Fibroblast of the aortic adventitia (primary cell): ENCODE results near the gene SMIM10L2A. TPM values are rescaled to one million over a fixed set of nuclear protein-coding genes. Genes with fewer than 3 reads are reported as not detected.

Experiments used
- DNase-seq: peaks from one replicate; pipeline ENCODE4 v3.0.0-alpha.2; 2010; ENCODE audit warnings: low read depth
- H3K4me3 ChIP-seq: 2 replicates; pipeline ENCODE4 v1.5.1; 2011; ENCODE audit warnings: low read depth, mild to moderate bottlenecking, control low read depth, low read length, moderate library complexity
- total RNA-seq: library from RNA; depleted of rRNA; stranded (reverse); fragments of >200 nt; gene quantifications from 2 replicates; pipeline ENCODE4 v1.2.3, GENCODE V29; 2012; ENCODE audit warnings: low replicate concordance
- TF ChIP-seq, protein P1 (sequence below): IDR thresholded peaks from 2 replicates; pipeline ENCODE4 v1.5.1; 2011; ENCODE audit warnings: mild to moderate bottlenecking, low read length, control low read depth, inconsistent platforms; ENCODE audit not compliant: insufficient read depth

Gene SMIM10L2A
- total RNA-seq, 1 donor = 0.09 TPM

DNA sequence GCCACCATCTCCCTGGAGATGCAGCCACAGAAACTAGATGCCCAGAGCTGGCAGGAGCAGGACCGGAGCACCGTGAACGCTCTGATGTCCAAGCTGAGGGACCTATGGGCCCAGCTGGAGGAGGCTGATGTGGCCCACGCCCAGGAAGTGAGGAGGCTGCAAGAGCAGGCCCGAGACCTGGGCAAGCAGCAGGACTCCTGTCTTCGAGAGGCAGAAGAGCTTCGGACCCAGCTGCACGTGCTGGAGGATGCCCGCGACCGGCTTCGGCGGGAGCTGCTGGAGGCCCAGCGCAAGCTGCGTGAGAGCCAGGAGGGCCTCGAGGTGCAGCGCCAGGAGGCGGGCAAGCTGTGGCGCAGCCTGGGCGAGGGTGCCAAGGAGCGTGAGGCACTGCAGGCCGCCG, 14.2 kb downstream of the SMIM10L2A start:
- no peak for DNase-seq
- H3K4me3 ChIP-seq = no peak overlapping the region
- TF ChIP-seq, protein P1, sequence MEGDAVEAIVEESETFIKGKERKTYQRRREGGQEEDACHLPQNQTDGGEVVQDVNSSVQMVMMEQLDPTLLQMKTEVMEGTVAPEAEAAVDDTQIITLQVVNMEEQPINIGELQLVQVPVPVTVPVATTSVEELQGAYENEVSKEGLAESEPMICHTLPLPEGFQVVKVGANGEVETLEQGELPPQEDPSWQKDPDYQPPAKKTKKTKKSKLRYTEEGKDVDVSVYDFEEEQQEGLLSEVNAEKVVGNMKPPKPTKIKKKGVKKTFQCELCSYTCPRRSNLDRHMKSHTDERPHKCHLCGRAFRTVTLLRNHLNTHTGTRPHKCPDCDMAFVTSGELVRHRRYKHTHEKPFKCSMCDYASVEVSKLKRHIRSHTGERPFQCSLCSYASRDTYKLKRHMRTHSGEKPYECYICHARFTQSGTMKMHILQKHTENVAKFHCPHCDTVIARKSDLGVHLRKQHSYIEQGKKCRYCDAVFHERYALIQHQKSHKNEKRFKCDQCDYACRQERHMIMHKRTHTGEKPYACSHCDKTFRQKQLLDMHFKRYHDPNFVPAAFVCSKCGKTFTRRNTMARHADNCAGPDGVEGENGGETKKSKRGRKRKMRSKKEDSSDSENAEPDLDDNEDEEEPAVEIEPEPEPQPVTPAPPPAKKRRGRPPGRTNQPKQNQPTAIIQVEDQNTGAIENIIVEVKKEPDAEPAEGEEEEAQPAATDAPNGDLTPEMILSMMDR = no peak

DNA sequence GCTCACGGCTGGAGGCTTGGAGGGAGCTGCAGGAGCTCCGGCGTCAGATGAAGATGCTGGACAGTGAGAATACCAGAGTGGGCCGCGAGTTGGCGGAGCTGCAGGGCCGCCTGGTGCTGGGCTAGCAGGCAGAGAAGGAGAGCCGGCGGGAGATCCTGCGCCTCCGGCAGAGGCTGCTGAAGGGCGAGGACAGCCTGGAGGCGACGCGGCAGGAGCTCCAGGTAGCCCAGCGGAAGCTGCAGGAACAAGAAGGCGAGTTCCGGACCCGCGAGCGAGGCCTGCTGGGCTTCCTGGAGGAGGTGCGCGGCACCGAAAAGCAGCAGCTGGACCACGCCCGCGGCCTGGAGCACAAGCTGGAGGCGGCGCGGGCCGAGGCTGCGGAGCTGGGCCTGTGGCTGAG, 14.7 kb downstream of the SMIM10L2A start:
- H3K4me3 ChIP-seq = no peak overlapping the region
- DNase-seq = no peak
- TF ChIP-seq, protein P1 = no peak

DNA sequence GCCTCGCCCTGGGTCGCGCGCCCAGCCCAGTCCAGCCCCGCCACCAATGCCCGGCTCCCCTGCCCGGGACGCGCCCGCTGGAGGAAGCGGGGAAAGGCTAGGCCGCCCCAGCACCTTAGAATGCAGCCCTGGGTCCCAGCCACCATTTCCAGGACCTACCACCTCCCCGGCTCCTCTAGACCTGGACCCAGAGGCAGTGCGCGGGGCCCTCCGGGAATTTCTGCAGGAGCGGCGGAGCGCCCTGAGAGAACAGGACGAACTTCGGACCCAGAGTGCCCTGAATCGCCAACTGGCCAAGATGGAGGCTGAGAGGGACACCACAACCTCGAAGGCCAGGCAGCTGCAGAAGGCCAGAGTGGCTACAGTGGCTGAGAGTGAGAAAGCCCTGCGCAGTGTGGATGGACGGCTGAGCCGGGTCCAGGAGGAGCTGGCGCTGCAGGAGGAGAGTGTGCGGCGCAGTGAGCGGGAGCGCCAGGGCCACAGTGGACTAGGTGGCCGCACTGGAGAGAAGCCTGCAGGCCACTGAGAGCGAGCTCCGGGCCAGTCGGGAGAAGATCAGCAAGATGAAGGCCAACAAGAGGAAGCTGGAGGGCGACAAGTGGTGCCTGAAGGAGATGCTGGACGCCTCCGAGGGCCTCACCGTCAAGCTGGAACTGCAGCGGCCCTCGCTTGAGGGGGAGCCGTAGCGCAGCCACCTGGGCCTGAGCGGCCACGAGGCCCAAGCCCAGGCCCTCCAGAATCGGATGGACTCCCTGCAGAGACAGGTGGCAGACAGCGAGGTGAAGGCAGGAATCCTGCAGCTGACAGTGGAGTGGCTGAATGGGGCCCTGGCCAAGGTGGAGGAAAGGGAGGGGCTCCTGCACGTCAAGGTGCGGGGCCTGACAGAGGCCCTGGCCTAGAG, 15.5 kb downstream of the SMIM10L2A start:
- H3K4me3 ChIP-seq = no peak overlapping the region
- TF ChIP-seq, protein P1 = no peak
- DNase-seq = no peak

DNA sequence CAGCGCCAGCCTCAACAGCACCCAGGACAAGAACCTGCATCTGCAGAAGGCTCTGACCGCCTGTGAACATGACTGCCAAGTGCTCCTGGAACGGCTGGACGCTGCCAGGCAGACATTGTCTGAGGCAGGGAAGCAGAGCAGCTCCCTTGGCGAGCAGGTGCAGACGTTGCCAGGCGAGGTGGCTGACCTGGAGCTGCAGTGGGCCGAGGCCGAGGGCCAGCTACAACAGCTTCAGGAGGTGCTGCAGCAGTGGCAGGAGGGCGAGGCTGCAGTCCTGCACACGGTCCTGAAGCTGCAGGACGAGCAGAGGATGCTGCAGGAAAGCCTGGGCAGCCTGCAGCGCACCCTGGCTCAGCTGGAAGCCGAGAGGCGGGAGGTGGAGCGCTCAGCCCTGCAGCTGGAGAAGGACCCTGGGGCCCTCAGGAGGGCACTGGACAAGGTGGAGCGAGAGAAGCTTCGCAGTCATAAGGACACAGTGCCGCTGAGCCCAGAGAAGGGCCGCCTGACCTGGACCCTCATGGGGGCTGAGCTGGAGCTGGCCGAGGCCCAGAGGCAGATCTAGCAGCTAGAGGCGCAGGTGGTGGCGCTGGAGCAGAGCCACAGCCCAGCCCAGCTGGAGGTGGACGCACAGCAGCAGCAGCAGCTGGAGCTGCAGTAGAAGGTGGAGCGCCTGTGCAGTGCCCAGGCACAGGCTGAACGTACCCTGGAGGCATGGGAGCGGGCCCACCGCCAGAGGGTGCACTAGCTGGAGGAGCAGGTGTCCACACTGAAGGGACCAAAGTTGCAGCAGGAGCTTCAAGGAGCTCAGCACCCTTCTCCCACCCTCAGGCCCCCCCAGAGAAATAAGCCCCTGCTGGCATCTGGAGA, 16.4 kb downstream of the SMIM10L2A start:
- TF ChIP-seq, protein P1 = no peak
- no peak for DNase-seq
- H3K4me3 ChIP-seq = no peak overlapping the region

DNA sequence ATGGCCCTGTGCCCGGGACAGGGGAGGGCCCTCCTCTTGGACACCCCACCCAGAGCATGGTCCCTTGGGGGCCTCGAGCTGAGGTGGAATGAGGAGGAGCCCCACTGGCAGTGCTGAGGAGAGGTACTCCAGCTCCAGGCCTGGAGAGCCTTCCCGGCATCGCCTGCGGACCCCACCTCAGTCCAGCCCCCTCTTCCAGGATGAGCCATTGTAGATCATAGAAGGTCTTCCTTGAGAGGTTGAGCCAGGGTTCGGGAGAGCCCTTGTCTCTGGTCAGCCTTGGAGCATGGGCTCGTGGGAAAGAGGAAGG, 16.9 kb downstream of the SMIM10L2A start:
- H3K4me3 ChIP-seq = no peak overlapping the region
- TF ChIP-seq, protein P1 = no peak
- no peak for DNase-seq

DNA sequence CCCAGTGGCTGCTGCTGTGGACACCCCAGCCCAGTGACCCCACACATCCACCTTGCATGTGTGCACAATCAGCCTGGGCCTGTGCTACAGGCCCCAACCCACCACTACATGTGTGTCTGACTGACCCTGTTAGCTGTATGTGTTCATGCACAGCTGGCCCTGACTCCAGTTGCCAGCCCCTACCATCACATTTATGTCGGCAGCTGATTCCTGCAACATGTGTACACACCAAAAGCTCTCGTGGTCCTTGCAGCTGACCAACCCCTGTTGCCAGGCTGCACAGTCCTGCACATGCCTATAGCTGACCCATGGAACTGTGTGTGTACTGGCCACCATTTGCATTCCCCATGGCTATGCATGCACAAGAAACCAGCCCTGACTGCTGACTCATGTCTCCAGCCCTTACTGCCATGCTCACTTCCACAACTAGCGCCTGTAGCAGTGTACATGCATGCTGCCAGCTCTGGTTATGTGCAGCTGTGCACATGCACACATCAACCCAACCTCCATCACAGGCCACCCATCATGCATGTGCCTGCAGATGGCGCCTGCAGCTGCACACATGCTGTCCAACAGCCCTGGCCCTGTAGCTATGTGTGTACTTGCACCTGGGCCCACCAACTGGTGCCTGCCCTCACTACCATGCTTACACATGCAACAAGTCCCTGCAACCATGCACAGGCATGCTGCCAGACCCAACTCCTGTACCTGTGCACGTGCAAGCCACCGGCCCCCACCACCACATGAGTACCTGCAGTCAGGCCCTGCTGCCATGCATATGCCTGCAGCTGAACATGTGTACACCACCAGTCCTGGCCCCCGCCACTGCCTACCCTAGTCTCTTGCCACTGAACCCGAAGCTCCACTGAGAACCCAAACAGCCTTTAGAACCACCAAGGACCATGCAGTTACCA, 28.1 kb downstream of the SMIM10L2A start:
- DNase-seq = no peak
- no peak overlapping the region for H3K4me3 ChIP-seq
- TF ChIP-seq, protein P1 = no peak
